Spinal cord (tissue), 10 donors: Measurements from ENCODE around the gene LRP5. TPM values are rescaled to one million over a fixed set of nuclear protein-coding genes. Genes with fewer than 3 reads are reported as not detected.

Experiments
- DNase-seq, 6 donors: peaks; one replicate each; pipeline versions ENCODE4 v3.0.0 to v3.0.0-alpha.2; 2013 to 2015; ENCODE audit warnings: low spot score in 6 of 6, low read depth in 4 of 6
- H3K27ac ChIP-seq: one replicate; pipeline ENCODE4 v1.5.1; 2013; ENCODE audit warnings: low read depth, low read length, control low read depth
- H3K27me3 ChIP-seq: one replicate; pipeline ENCODE4 v1.6.1; 2013; ENCODE audit warnings: low read length; ENCODE audit not compliant: control insufficient read depth, insufficient read depth
- H3K36me3 ChIP-seq: one replicate; pipeline ENCODE4 v1.6.1; 2013; ENCODE audit warnings: low read length; ENCODE audit not compliant: control insufficient read depth, insufficient read depth
- H3K4me1 ChIP-seq: one replicate; pipeline ENCODE4 v1.6.1; 2013; ENCODE audit warnings: low read length; ENCODE audit not compliant: control insufficient read depth, insufficient read depth
- H3K4me3 ChIP-seq: one replicate; pipeline ENCODE4 v1.5.1; 2013; ENCODE audit warnings: low read depth, low read length, control low read depth
- H3K9me3 ChIP-seq: one replicate; pipeline ENCODE4 v1.6.1; 2013; ENCODE audit warnings: low read length; ENCODE audit not compliant: control insufficient read depth, insufficient read depth
- WGBS: methylation state at CpG from one replicate; pipeline ENCODE4 v1.1.5; 2013; ENCODE audit warnings: missing lambda C conversion rate; ENCODE audit not compliant: insufficient coverage; 5-methylcytosine and 5-hydroxymethylcytosine counted together
- polyA plus RNA-seq, 2 donors: library from polyadenylated mRNA; unstranded; fragments of 120-200 nt; gene quantifications; one replicate each; pipeline ENCODE4 v1.2.1, GENCODE V29; 2013; ENCODE audit not compliant: insufficient read length in 2 of 2
- total RNA-seq, 2 donors: library from RNA; depleted of rRNA in 1 of 2; stranded (reverse); fragments of 120-200 nt in 1 of 2; fragments of >200 nt in 1 of 2; gene quantifications; one replicate each; pipeline versions ENCODE4 v1.2.3 to v1.2.4, GENCODE V29; 2013 to 2014
- donor health status: healthy.

LRP5 gene
- total and polyA plus RNA-seq, 4 donors: 12.8 to 32.4 (median 25.7) TPM

- no peak overlapping the region for H3K4me3 ChIP-seq
- H3K36me3 ChIP-seq: peaks cover 74% of the 10 kb centered on the region
- 93% methylated on average over 6 of the region's 9 CpGs for WGBS
- no peak for DNase-seq
- no peaks in the 10 kb centered on the region for H3K9me3 ChIP-seq
- no peaks in the 10 kb centered on the region for H3K27me3 ChIP-seq
- no peak overlapping the region for H3K27ac ChIP-seq
- H3K4me1 ChIP-seq: peaks cover 8% of the 10 kb centered on the region
These were observed 96.1 kb downstream of the LRP5 start for GRCh38 chr11:68408512-68408911.

- H3K36me3 ChIP-seq: peaks cover 76% of the 10 kb centered on the region
- WGBS: 90% methylated on average over 30 of the region's 30 CpGs
These were observed 97.5 kb downstream of the LRP5 start for GRCh38 chr11:68409748-68410344.

DNA sequence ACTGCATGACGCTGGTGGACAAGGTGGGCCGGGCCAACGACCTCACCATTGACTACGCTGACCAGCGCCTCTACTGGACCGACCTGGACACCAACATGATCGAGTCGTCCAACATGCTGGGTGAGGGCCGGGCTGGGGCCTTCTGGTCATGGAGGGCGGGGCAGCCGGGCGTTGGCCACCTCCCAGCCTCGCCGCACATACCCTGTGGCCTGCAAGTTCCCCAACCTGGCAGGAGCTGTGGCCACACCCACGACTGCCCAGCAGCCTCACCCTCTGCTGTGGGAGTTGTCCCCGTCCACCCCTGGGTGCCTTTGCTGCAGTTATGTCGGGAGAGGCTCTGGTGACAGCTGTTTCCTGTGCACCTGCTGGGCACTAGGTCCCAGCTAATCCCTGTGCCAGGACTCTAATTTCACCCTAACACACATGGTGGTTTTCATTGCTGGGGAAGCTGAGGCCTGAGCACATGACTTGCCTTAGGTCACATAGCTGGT, 99.2 kb downstream of the LRP5 start:
- 94% methylated on average over 16 of the region's 17 CpGs for WGBS
- Histone ChIP-seq H3K4me3 (no peak overlapping the region), H3K27ac (no peak overlapping the region), H3K27me3 (no peaks in the 10 kb centered on the region), H3K4me1 (peaks cover 5% of the 10 kb centered on the region), H3K36me3 (peaks cover 75% of the 10 kb centered on the region), H3K9me3 (no peaks in the 10 kb centered on the region)
- DNase-seq: no peak

More at GRCh38 chr11:68409748-68410344, 97.5 kb downstream of the LRP5 start:
- H3K9me3 ChIP-seq: no peaks in the 10 kb centered on the region
- peaks cover 8% of the 10 kb centered on the region for H3K4me1 ChIP-seq
- no peak overlapping the region for H3K4me3 ChIP-seq
- H3K27ac ChIP-seq: no peak overlapping the region
- no peak for DNase-seq
- no peaks in the 10 kb centered on the region for H3K27me3 ChIP-seq

GRCh38 chr11:68412593-68413475, 100.4 kb downstream of the LRP5 start:
- DNase-seq: peak in 1 of 6 donors; percentile 2
- no peak overlapping the region for H3K27ac ChIP-seq
- H3K9me3 ChIP-seq: no peaks in the 10 kb centered on the region
- H3K27me3 ChIP-seq: no peaks in the 10 kb centered on the region
- peaks cover 4% of the 10 kb centered on the region for H3K4me1 ChIP-seq
- peaks cover 75% of the 10 kb centered on the region for H3K36me3 ChIP-seq
- 89% methylated on average over 24 of the region's 24 CpGs for WGBS
- H3K4me3 ChIP-seq: no peak overlapping the region

- DNase-seq: no peak
- Histone ChIP-seq H3K27ac (no peak overlapping the region), H3K4me3 (no peak overlapping the region), H3K27me3 (no peaks in the 10 kb centered on the region), H3K4me1 (peaks cover 8% of the 10 kb centered on the region), H3K36me3 (peaks cover 70% of the 10 kb centered on the region), H3K9me3 (no peaks in the 10 kb centered on the region)
- WGBS: 91% methylated on average over 27 of the region's 27 CpGs
These were observed 101.2 kb downstream of the LRP5 start for GRCh38 chr11:68413591-68413999.

GRCh38 chr11:68414496-68415221, 102.3 kb downstream of the LRP5 start:
- peaks cover 14% of the 10 kb centered on the region for H3K4me1 ChIP-seq
- H3K9me3 ChIP-seq: no peaks in the 10 kb centered on the region
- DNase-seq: no peak
- 92% methylated on average over 19 of the region's 19 CpGs for WGBS
- H3K36me3 ChIP-seq: peaks cover 65% of the 10 kb centered on the region
- H3K27ac ChIP-seq: no peak overlapping the region
- no peaks in the 10 kb centered on the region for H3K27me3 ChIP-seq
- H3K4me3 ChIP-seq: no peak overlapping the region

DNA sequence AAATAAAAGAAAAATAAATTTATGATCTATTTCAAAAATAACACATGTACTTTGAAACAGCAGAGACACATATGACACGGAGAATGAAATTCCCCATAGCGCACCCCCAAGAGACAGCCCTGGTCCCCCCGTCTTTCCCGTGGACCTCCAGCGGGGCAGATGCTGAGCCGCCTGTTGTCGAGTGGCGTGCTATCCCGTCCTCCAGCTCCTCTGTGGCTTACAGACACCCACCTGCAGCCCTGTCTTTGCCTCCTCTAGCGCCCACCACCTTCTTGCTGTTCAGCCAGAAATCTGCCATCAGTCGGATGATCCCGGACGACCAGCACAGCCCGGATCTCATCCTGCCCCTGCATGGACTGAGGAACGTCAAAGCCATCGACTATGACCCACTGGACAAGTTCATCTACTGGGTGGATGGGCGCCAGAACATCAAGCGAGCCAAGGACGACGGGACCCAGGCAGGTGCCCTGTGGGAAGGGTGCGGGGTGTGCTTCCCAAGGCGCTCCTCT, 103.7 kb downstream of the LRP5 start:
- Histone ChIP-seq H3K4me1 (peaks cover 14% of the 10 kb centered on the region), H3K36me3 (peaks cover 59% of the 10 kb centered on the region), H3K4me3 (no peak overlapping the region), H3K27me3 (no peaks in the 10 kb centered on the region), H3K27ac (no peak overlapping the region), H3K9me3 (no peaks in the 10 kb centered on the region)
- no peak for DNase-seq
- WGBS: 96% methylated on average over 22 of the region's 22 CpGs

- H3K9me3 ChIP-seq: no peaks in the 10 kb centered on the region
- peak in 1 of 6 donors; percentile 60 for DNase-seq
- H3K27ac ChIP-seq: no peak overlapping the region
- H3K4me1 ChIP-seq: peaks cover 10% of the 10 kb centered on the region
- 39% methylated on average over 5 of the region's 6 CpGs for WGBS
- H3K4me3 ChIP-seq: no peak overlapping the region
- no peaks in the 10 kb centered on the region for H3K27me3 ChIP-seq
- H3K36me3 ChIP-seq: peaks cover 50% of the 10 kb centered on the region
These were observed 106.3 kb downstream of the LRP5 start for GRCh38 chr11:68418648-68419047.

DNA sequence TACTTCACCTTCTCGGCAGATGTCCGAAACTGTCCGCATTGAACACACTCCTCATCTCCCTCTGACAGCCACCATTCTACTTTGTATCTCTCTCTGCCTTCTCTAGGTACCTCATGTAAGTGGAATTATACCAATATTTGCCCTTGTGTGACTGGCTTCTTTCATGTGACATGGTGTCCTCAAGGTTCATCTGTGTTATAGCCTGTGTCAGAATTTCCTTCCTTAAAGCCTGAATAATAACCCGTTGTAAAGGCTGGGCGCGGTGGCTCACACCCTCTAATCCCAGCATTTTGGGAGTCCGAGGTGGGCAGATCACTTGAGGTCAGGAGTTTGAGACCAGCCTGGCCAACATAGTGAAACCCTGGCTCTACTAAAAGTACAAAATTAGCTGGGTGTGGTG, 107.8 kb downstream of the LRP5 start:
- no peak for DNase-seq
- no peak overlapping the region for H3K27ac ChIP-seq
- WGBS: 97% methylated on average over 3 of the region's 7 CpGs
- no peak overlapping the region for H3K4me3 ChIP-seq
- peaks cover 50% of the 10 kb centered on the region for H3K36me3 ChIP-seq
- no peaks in the 10 kb centered on the region for H3K27me3 ChIP-seq
- H3K9me3 ChIP-seq: no peaks in the 10 kb centered on the region
- peaks cover 10% of the 10 kb centered on the region for H3K4me1 ChIP-seq
